ENCODE results near the gene PPP6R3. TPM values are rescaled to one million over a fixed set of nuclear protein-coding genes. Genes with fewer than 3 reads are reported as not detected.

Gene PPP6R3
- total RNA-seq, 1 donor: 119 TPM

- DNase-seq (ENCODE audit: low read depth): no peak
- TF ChIP-seq, protein P1, sequence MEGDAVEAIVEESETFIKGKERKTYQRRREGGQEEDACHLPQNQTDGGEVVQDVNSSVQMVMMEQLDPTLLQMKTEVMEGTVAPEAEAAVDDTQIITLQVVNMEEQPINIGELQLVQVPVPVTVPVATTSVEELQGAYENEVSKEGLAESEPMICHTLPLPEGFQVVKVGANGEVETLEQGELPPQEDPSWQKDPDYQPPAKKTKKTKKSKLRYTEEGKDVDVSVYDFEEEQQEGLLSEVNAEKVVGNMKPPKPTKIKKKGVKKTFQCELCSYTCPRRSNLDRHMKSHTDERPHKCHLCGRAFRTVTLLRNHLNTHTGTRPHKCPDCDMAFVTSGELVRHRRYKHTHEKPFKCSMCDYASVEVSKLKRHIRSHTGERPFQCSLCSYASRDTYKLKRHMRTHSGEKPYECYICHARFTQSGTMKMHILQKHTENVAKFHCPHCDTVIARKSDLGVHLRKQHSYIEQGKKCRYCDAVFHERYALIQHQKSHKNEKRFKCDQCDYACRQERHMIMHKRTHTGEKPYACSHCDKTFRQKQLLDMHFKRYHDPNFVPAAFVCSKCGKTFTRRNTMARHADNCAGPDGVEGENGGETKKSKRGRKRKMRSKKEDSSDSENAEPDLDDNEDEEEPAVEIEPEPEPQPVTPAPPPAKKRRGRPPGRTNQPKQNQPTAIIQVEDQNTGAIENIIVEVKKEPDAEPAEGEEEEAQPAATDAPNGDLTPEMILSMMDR (IDR thresholded peaks at IDR 0.05; ENCODE audit: insufficient read depth, low read length): no peak
- no peak overlapping the region for H3K4me3 ChIP-seq (ENCODE audit: low read depth, low read length)
These were observed 20.3 kb upstream of the PPP6R3 start for GRCh38 chr11:68440224-68440623.

GRCh38 chr11:68441466-68442230 lies 18.9 kb upstream of the PPP6R3 start:
- DNase-seq (ENCODE audit: low read depth): no peak
- TF ChIP-seq, protein P1 (IDR thresholded peaks at IDR 0.05; ENCODE audit: insufficient read depth, low read length): no peak
- no peak overlapping the region for H3K4me3 ChIP-seq (ENCODE audit: low read depth, low read length)

GRCh38 chr11:68442433-68442832 lies 18.1 kb upstream of the PPP6R3 start:
- no peak overlapping the region for H3K4me3 ChIP-seq (ENCODE audit: low read depth, low read length)
- TF ChIP-seq, protein P1 (IDR thresholded peaks at IDR 0.05; ENCODE audit: insufficient read depth, low read length): no peak
- DNase-seq (ENCODE audit: low read depth): no peak

DNA sequence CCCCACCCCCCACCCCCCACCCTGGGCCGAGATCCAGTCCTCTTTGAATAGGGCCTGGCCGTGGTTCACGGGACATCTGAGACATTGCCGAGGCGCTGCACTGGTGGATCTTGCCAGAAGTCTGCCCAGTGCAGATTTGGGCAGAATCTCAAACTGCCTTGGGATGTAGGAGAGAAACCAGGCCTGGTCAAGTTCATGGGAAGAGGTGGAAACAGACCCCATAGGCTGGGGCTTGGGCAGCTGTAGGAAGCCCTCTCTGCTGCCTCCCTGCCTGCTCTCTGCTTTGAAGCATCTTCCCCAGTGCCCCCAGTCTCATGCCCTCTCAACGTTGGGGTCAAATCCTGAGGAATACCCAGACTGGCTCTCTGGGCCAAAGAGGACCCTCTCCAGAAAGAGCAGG lies 16.0 kb upstream of the PPP6R3 start:
- no peak for DNase-seq (ENCODE audit: low read depth)
- H3K4me3 ChIP-seq (ENCODE audit: low read depth, low read length): no peak overlapping the region
- TF ChIP-seq, protein P1 (IDR thresholded peaks at IDR 0.05; ENCODE audit: insufficient read depth, low read length): no peak

DNA sequence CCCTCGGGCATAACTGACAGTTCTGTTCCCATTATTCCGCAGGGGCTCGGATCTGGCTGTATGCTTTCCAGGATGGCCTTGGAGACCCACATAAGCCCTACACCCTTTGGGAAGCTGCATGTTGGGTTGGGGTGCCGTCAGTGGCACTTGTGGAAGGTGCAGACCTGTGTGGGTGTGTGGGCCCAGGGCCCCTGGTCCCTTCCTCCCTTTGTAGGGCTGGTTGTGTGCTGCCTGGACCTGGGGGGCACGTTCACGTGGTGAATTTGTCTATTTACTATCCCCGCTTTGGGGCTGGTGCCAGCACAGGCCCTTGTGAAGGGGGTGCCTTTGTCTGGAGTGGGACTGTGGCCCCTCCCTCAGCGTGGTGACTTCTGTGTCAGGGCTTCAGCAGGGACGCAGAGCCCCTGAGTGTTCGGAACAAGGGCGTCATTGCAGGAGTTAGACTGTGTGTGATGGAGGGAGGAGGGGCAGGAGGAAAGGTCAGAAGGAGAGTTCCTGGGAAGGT lies 15.0 kb upstream of the PPP6R3 start:
- DNase-seq (ENCODE audit: low read depth): no peak
- TF ChIP-seq, protein P1 (IDR thresholded peaks at IDR 0.05; ENCODE audit: insufficient read depth, low read length): no peak
- no peak overlapping the region for H3K4me3 ChIP-seq (ENCODE audit: low read depth, low read length)

- no peak overlapping the region for H3K4me3 ChIP-seq (ENCODE audit: low read depth, low read length)
- DNase-seq (ENCODE audit: low read depth): no peak
- TF ChIP-seq, protein P1 (IDR thresholded peaks at IDR 0.05; ENCODE audit: insufficient read depth, low read length): no peak
These were observed 14.4 kb upstream of the PPP6R3 start for GRCh38 chr11:68446046-68446725.

Data from fibroblast of the aortic adventitia (primary cell).